HG02610 (cell line): ENCODE data around the gene MYO19.
"Not testable (repeated sequence)": the region's sequence is repeated elsewhere in the genome, so short reads cannot be mapped to it uniquely, and the experiment has no call there.

ENCODE experiments used
- ATAC-seq: cut with Tn5 transposase; IDR thresholded peaks from one replicate; pipeline ENCODE4 v1.9.1; 2021; ENCODE audit warnings: mild to moderate bottlenecking, moderate library complexity; ENCODE audit not compliant: unreplicated experiment

Gene MYO19

GRCh38 chr17:36533935-36534839 is 481 bp downstream of the MYO19 start:
- ATAC-seq: peak; percentile 21

DNA sequence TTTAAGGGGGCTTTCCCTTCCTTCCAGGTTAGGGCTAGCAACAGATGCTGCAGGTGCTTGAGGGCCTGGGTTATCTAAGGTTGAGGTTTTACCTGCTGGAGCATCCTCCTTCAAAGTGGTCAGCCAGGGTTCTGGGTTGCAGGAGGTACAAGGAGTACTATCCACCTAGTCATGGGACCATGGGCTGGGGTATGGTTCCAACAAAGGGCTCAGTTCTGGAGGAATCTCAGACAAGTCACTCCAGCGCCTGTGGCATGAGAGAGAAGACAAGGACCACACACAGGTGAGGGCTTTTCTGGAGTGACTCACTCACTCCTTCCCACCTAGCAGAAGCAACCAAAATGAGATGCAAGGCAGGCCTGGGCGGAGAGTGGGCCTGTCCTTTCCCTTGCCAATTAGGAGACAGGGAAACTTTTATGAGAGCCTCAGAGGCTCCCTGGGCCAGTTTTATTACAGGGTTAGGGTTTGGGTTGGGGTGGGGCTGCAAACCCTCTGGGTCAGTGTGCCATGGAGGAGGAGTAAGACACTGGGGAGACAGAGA is 2.2 kb downstream of the MYO19 start:
- ATAC-seq: no peak

GRCh38 chr17:36529121-36529520 is 5.5 kb downstream of the MYO19 start:
- no peak for ATAC-seq

DNA sequence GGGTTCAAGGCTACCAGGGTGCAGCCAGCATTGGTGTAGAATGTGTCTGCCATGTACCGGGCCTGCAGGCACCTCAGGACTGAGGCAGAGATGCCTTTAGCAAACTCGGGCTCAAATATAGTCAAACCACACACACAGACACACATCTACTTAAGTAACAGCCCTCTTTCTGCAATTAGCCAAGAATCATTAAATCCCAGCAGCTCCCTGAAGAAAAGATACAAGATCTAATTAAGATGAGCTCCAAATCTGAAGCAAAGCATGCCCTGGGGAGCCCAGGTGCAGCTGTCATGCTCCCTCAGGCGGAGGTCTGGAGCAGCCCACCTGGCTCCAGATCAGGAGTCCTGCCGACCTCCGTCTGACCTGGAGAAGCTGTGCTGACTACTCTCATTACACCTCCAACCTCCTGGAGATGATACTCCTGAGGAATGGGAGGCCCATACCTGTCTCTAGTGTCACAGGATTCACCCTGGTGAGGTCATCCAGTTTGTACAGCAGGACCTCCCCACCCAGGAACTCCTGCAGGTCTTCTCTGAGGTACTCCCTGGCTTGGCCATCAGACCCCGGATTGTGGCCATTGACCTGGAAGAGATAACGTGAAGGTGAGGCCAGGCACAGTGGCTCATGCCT is 6.9 kb downstream of the MYO19 start:
- ATAC-seq: no peak

GRCh38 chr17:36525888-36526287 is 8.8 kb downstream of the MYO19 start:
- ATAC-seq: no peak

DNA sequence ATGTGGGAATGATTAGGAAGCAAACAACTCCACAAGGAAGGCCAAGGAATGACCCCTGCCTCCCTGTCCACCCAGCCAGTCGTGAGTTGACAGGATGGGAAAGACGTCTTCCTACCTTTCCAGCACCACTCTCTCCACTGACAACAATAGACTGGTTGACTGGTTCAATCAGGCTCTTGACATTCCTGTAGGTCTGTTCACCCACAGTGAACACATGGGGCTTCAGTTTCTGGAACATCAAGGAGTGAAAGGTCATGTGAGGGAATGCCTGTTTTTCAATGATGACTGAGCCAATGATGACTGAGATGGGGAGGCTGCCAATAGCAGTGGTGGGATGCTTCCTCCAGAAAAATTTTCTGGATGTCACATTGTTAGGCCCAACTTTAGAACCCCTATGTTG is 9.6 kb downstream of the MYO19 start:
- ATAC-seq: no peak

DNA sequence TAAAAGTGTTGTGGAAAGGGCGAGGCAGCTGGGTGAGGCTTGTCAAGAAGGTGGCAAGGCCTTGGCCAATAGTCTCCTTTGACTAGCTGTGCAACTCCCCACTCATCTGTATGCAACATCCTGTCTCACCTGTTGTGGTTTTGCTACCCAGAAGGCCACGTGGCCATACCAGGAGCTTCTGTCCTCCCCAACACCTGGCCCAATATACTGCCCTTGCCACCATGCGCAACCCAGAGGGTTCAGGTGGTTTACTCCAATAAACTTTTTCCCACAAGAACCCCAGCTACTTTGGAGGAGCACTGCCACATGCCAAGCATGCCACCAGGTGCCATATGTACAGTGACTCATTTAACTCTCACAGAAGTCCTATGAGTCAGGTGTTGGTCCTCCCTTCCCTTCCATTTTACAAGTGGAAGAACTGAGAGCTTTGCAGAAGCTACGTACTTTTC is 10.2 kb downstream of the MYO19 start:
- ATAC-seq: no peak

- no peak for ATAC-seq
Measured at GRCh38 chr17:36523113-36523512, 11.6 kb downstream of the MYO19 start.

- no peak for ATAC-seq
Measured at GRCh38 chr17:36515837-36516236, 18.8 kb downstream of the MYO19 start.

DNA sequence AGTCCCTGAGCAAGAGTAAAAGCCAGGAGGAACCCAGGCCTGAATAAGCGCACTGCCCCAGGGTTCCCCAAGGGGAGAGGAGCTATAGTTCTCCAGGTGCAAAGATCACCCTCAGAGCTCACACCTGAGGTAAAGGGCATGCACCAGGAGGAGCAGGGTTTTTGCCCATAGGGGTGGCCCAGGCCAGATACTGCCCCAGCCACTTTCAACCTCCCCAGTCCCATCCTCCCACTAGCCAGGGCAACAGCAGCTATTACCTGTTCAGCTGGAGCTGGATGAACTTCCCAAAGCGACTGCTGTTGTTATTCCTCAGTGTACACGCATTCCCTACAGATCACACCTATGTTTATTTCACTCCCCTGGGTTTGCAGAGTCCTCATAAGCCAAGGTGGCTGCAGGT is 19.8 kb downstream of the MYO19 start:
- ATAC-seq: no peak

- ATAC-seq: no peak
Measured at GRCh38 chr17:36512641-36513040, 22.0 kb downstream of the MYO19 start.

DNA sequence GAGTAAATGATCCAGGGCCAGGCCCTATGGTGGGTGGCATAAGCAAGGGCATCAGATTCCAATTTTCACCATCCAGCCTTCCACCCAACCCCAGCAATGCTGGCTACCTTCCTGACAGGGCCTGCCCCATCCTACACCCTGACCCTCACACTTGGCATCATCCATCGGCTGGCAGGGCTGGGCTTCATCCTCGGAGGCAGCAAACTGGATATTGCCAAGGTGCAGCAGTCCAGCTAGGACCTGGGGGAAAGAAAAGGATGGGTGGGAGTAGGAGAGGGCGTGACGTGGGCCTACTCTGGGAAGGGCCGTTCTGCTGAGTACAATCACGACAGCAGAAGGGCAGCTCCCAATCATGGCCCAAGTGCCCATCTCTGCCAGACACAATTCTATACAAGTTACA is 23.5 kb downstream of the MYO19 start:
- no peak for ATAC-seq

GRCh38 chr17:36510636-36511035 is 24.0 kb downstream of the MYO19 start:
- ATAC-seq: no peak

- no peak for ATAC-seq
Measured at GRCh38 chr17:36509272-36509985, 25.2 kb downstream of the MYO19 start.

DNA sequence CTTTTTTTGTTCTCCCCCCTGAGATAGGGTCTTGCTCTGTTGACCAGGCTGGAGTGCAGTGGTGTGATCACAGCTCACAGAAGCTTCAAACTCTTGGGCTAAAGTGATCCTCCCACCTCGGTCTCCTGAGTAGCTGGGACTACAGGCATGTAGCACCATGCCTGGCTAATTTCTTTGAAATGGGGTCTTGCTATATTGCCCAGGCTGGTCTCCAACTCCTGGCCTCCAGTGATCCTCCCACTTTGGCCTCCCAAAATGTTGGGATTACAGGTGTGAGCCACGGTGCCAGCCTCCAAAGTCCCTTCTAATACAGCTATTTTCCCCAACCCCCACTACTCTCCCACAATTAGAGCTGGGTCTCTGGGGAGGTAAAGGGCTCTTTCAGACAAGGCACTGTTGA is 26.2 kb downstream of the MYO19 start:
- ATAC-seq: not testable (repeated sequence)

- no peak for ATAC-seq
Measured at GRCh38 chr17:36507266-36507665, 27.4 kb downstream of the MYO19 start.

DNA sequence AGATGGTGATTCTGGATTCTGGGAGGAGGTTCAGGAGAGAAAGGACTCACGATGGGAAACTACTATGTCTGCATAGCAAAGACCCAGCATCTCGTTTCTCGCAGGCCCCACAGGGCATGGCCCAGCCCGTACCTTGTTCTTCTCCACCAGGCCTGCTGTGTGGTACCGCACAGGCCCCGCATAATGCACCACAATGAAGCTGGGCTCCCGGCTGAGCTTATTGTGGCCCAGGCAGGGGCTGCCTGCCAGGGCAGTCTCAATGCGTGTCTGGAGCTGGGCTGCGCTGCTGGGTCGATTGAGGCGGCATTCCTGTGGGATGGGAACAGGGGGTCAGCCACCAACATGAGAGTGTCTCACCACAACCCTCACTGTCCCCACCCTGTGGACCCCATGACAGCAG is 27.8 kb downstream of the MYO19 start:
- no peak for ATAC-seq

- ATAC-seq: no peak
Measured at GRCh38 chr17:36506249-36506826, 28.3 kb downstream of the MYO19 start.

- ATAC-seq: no peak
Measured at GRCh38 chr17:36505171-36505570, 29.5 kb downstream of the MYO19 start.

- no peak for ATAC-seq
Measured at GRCh38 chr17:36504156-36504545, 30.5 kb downstream of the MYO19 start.
